Endothelial cell (in vitro differentiated cells): ENCODE measurements around the gene ULBP1. TPM values are rescaled to one million over a fixed set of nuclear protein-coding genes. Genes with fewer than 3 reads are reported as not detected.
"Not testable (repeated sequence)": the region's sequence is repeated elsewhere in the genome, so short reads cannot be mapped to it uniquely, and the experiment has no call there.

Source experiments
- DNase-seq: peaks from one replicate; pipeline ENCODE4 v3.0.0; 2021; ENCODE audit warnings: low spot score
- H3K27ac Mint-ChIP-seq: one replicate; pipeline ENCODE4 v1.8.0; 2021; ENCODE audit warnings: mixed read lengths, inconsistent platforms; ENCODE audit not compliant: unreplicated experiment
- H3K27me3 Mint-ChIP-seq: one replicate; pipeline ENCODE4 v1.8.0; 2021; ENCODE audit warnings: mild to moderate bottlenecking, moderate library complexity, mixed read lengths, inconsistent platforms; ENCODE audit not compliant: unreplicated experiment
- H3K36me3 Mint-ChIP-seq: one replicate; pipeline ENCODE4 v1.8.0; 2021; ENCODE audit warnings: mild to moderate bottlenecking, low read depth, mixed read lengths, inconsistent platforms; ENCODE audit not compliant: unreplicated experiment
- H3K4me1 Mint-ChIP-seq: one replicate; pipeline ENCODE4 v1.8.0; 2021; ENCODE audit warnings: mild to moderate bottlenecking, mixed read lengths, inconsistent platforms; ENCODE audit not compliant: unreplicated experiment
- H3K4me3 Mint-ChIP-seq: one replicate; pipeline ENCODE4 v1.8.0; 2021; ENCODE audit warnings: mild to moderate bottlenecking, mixed read lengths, inconsistent platforms; ENCODE audit not compliant: unreplicated experiment
- H3K9me3 Mint-ChIP-seq: one replicate; pipeline ENCODE4 v1.8.0; 2021; ENCODE audit warnings: mixed read lengths, inconsistent platforms; ENCODE audit not compliant: unreplicated experiment
- CTCF ChIP-seq: fragments of 200-600 bp; sonication (generic); IDR thresholded peaks from one replicate; pipeline ENCODE4 v1.5.0; 2021; ENCODE audit warnings: antibody characterized with exemption; ENCODE audit not compliant: unreplicated experiment
- total RNA-seq: library from RNA; stranded (reverse); fragmentation: NEBNext Ultra II Directional; extraction: Animal tissue kit (Norgen Biotek cat#: 25700); gene quantifications from one replicate; pipeline ENCODE4 v1.2.1, GENCODE V29; 2021; ENCODE audit not compliant: unreplicated experiment

ULBP1 gene
- total RNA-seq, 1 donor from 2014 or later: 24.8 TPM

GRCh38 chr6:149995235-149995750, 31.6 kb downstream of the ULBP1 start:
- Mint-ChIP-seq H3K27ac (no peak overlapping the region), H3K9me3 (no peaks in the 10 kb centered on the region), H3K4me1 (peaks cover 12% of the 10 kb centered on the region), H3K27me3 (peaks cover 26% of the 10 kb centered on the region), H3K36me3 (peaks cover 6% of the 10 kb centered on the region), H3K4me3 (no peak overlapping the region)
- TF ChIP-seq CTCF: no peak
- DNase-seq: no peak

GRCh38 chr6:149995971-149996370, 32.2 kb downstream of the ULBP1 start:
- Mint-ChIP-seq H3K27me3 (peaks cover 24% of the 10 kb centered on the region), H3K4me1 (peaks cover 15% of the 10 kb centered on the region), H3K4me3 (no peak overlapping the region), H3K27ac (no peak overlapping the region), H3K36me3 (peaks cover 13% of the 10 kb centered on the region), H3K9me3 (no peaks in the 10 kb centered on the region)
- no peak for DNase-seq
- TF ChIP-seq CTCF: no peak

- Mint-ChIP-seq H3K4me1 (peaks cover 23% of the 10 kb centered on the region), H3K27me3 (peaks cover 14% of the 10 kb centered on the region)
These were observed 35.9 kb downstream of the ULBP1 start for GRCh38 chr6:149999636-150000035.

GRCh38 chr6:150001295-150002008, 37.7 kb downstream of the ULBP1 start:
- no peak for TF ChIP-seq CTCF
- peak overlapping the region; percentile 20 for H3K4me3 Mint-ChIP-seq
- H3K4me1 Mint-ChIP-seq: peaks cover 22% of the 10 kb centered on the region
- no peak for DNase-seq
- peaks cover 15% of the 10 kb centered on the region for H3K27me3 Mint-ChIP-seq
- H3K9me3 Mint-ChIP-seq: no peaks in the 10 kb centered on the region
- H3K27ac Mint-ChIP-seq: no peak overlapping the region
- peaks cover 21% of the 10 kb centered on the region for H3K36me3 Mint-ChIP-seq

More at GRCh38 chr6:149999636-150000035, 35.9 kb downstream of the ULBP1 start:
- Mint-ChIP-seq H3K9me3 (no peaks in the 10 kb centered on the region), H3K4me3 (no peak overlapping the region), H3K27ac (no peak overlapping the region), H3K36me3 (peaks cover 21% of the 10 kb centered on the region)
- DNase-seq: no peak
- TF ChIP-seq CTCF: no peak

GRCh38 chr6:150002710-150003109, 39.0 kb downstream of the ULBP1 start:
- peaks cover 21% of the 10 kb centered on the region for H3K36me3 Mint-ChIP-seq
- DNase-seq: no peak
- no peak for TF ChIP-seq CTCF
- H3K4me1 Mint-ChIP-seq: peaks cover 25% of the 10 kb centered on the region
- H3K27ac Mint-ChIP-seq: no peak overlapping the region
- H3K4me3 Mint-ChIP-seq: no peak overlapping the region
- no peaks in the 10 kb centered on the region for H3K9me3 Mint-ChIP-seq
- peaks cover 15% of the 10 kb centered on the region for H3K27me3 Mint-ChIP-seq

GRCh38 chr6:150003599-150003998, 39.9 kb downstream of the ULBP1 start:
- H3K36me3 Mint-ChIP-seq: peaks cover 21% of the 10 kb centered on the region
- not testable (repeated sequence) for DNase-seq, H3K9me3 Mint-ChIP-seq, H3K27ac Mint-ChIP-seq
- peaks cover 15% of the 10 kb centered on the region for H3K27me3 Mint-ChIP-seq
- peak overlapping the region; percentile 92 for H3K4me3 Mint-ChIP-seq
- peaks cover 28% of the 10 kb centered on the region for H3K4me1 Mint-ChIP-seq
